GM12878 (cell line): ENCODE measurements around the gene TMEM170B. TPM values are rescaled to one million over a fixed set of nuclear protein-coding genes. Genes with fewer than 3 reads are reported as not detected.

Source experiments
- ATF7 ChIP-seq: fragments of 450-650 bp; IDR thresholded peaks from 2 replicates; pipeline ENCODE4 v1.6.1; 2016; ENCODE audit warnings: low read depth, mild to moderate bottlenecking
- BCL11A ChIP-seq: IDR thresholded peaks from 2 replicates; pipeline ENCODE4 v1.6.1; 2011; ENCODE audit warnings: low read depth, low read length
- BHLHE40 ChIP-seq, 2 experiments: fragments of 450-650 bp in 1 of 2; IDR thresholded peaks; 2 replicates each; pipeline ENCODE4 v1.6.1; 2011 to 2017; ENCODE audit warnings: low read depth in 2 of 2, borderline replicate concordance in 1 of 2, improper control_type of control experiment in 1 of 2, low read length in 1 of 2, mild to moderate bottlenecking in 1 of 2
- CHD1 ChIP-seq: IDR thresholded peaks from 2 replicates; pipeline ENCODE4 v1.6.1; 2012; ENCODE audit warnings: low read depth, low read length, improper control_type of control experiment
- CREB1 ChIP-seq: IDR thresholded peaks from 2 replicates; pipeline ENCODE4 v1.6.1; 2012; ENCODE audit warnings: low read depth, mild to moderate bottlenecking, inconsistent platforms
- CREM ChIP-seq: IDR thresholded peaks from 2 replicates; pipeline ENCODE4 v1.6.1; 2014; ENCODE audit warnings: antibody characterized with exemption, low read depth
- DPF2 ChIP-seq: fragments of 450-650 bp; IDR thresholded peaks from 2 replicates; pipeline ENCODE4 v1.6.1; 2017; ENCODE audit warnings: mild to moderate bottlenecking
- EED ChIP-seq: sonication (generic); IDR thresholded peaks from 2 replicates; pipeline ENCODE4 v1.6.1; 2016; ENCODE audit warnings: antibody characterized with exemption, low read depth
- GATAD2B ChIP-seq: fragments of 450-650 bp; conservative IDR thresholded peaks from 2 replicates; pipeline ENCODE4 v1.6.1; 2017; ENCODE audit warnings: low read depth, mild to moderate bottlenecking, moderate library complexity
- IKZF1 ChIP-seq: fragments of 450-650 bp; conservative IDR thresholded peaks from 2 replicates; pipeline ENCODE4 v1.6.1; 2017; ENCODE audit warnings: antibody characterized with exemption, mild to moderate bottlenecking
- IRF4 ChIP-seq: IDR thresholded peaks from 2 replicates; pipeline ENCODE4 v1.6.1; 2011; ENCODE audit warnings: low read depth, low read length
- JUND ChIP-seq: IDR thresholded peaks from 2 replicates; pipeline ENCODE4 v1.6.1; 2012; ENCODE audit warnings: low read depth, mild to moderate bottlenecking, low read length, improper control_type of control experiment, moderate library complexity
- MTA2 ChIP-seq: fragments of 450-650 bp; IDR thresholded peaks from 2 replicates; pipeline ENCODE4 v1.6.1; 2016; ENCODE audit warnings: low read depth, mild to moderate bottlenecking, moderate library complexity
- NFIC ChIP-seq: IDR thresholded peaks from 2 replicates; pipeline ENCODE4 v1.6.1; 2012; ENCODE audit warnings: low read depth, mild to moderate bottlenecking, inconsistent platforms, low read length, moderate library complexity
- NFYA ChIP-seq: IDR thresholded peaks from 2 replicates; pipeline ENCODE4 v1.6.1; 2011; ENCODE audit warnings: low read depth, mild to moderate bottlenecking, low read length, improper control_type of control experiment, borderline replicate concordance
- NR2F1 ChIP-seq: fragments of 450-650 bp; conservative IDR thresholded peaks from 2 replicates; pipeline ENCODE4 v1.6.1; 2017; ENCODE audit warnings: mild to moderate bottlenecking
- SP1 ChIP-seq: IDR thresholded peaks from one replicate; pipeline ENCODE4 v1.6.1; 2011; ENCODE audit warnings: low read depth, low read length
- SUZ12 ChIP-seq: fragments of 200-600 bp; sonication (generic); IDR thresholded peaks from one replicate; pipeline ENCODE4 v1.6.1; 2018; ENCODE audit warnings: antibody characterized with exemption, mild to moderate bottlenecking; ENCODE audit not compliant: unreplicated experiment
- TCF12 ChIP-seq: IDR thresholded peaks from 2 replicates; pipeline ENCODE4 v1.6.1; 2011; ENCODE audit warnings: low read depth, mild to moderate bottlenecking, low read length
- polyA plus RNA-seq, 11 experiments: library from polyadenylated mRNA; depleted of rRNA in 4 of 11; unstranded in 6 of 11; stranded (reverse) in 5 of 11; fragments of >200 nt; fragmentation: Nextera tagmentation in 4 of 11; fragmentation: Illumina TruSeq in 1 of 11; extraction: Ambion mirVana in 4 of 11; extraction: Trizol in 1 of 11; gene quantifications; 1 replicate in 1 of 11; 2 replicates in 10 of 11; pipeline versions ENCODE4 v1.2.1 to v1.2.3, GENCODE V29; 2011 to 2016; ENCODE audit warnings: inconsistent platforms in 2 of 11, missing spikeins in 2 of 11, low read depth in 1 of 11
- total RNA-seq, 4 experiments: library from RNA; depleted of rRNA in 3 of 4; stranded (reverse); fragments of >200 nt in 3 of 4; fragmentation: Illumina TruSeq in 1 of 4; extraction: Trizol in 1 of 4; gene quantifications; 2 replicates each; pipeline versions ENCODE4 v1.2.1 to v1.2.3, GENCODE V29; 2013 to 2021
- TF ChIP-seq, protein P1 (sequence below): IDR thresholded peaks from 2 replicates; pipeline ENCODE4 v1.6.1; 2012; ENCODE audit warnings: low read length, inconsistent platforms
- TF ChIP-seq, protein P2 (sequence below): fragments of 450-650 bp; IDR thresholded peaks from 2 replicates; pipeline ENCODE4 v1.6.1; 2016; ENCODE audit warnings: mild to moderate bottlenecking
- TF ChIP-seq, protein P3 (sequence below): IDR thresholded peaks from 2 replicates; pipeline ENCODE4 v1.6.1; 2011; ENCODE audit warnings: borderline replicate concordance, low read depth, mild to moderate bottlenecking, moderate library complexity, low read length; ENCODE audit not compliant: insufficient read depth, poor library complexity, severe bottlenecking

Gene TMEM170B
- total and polyA plus RNA-seq, 10 of the 15 experiments (the other 5 are each of a cell fraction or from before 2014, with no cell fraction given): 0.38 to 10.3 (median 4.2) TPM

DNA sequence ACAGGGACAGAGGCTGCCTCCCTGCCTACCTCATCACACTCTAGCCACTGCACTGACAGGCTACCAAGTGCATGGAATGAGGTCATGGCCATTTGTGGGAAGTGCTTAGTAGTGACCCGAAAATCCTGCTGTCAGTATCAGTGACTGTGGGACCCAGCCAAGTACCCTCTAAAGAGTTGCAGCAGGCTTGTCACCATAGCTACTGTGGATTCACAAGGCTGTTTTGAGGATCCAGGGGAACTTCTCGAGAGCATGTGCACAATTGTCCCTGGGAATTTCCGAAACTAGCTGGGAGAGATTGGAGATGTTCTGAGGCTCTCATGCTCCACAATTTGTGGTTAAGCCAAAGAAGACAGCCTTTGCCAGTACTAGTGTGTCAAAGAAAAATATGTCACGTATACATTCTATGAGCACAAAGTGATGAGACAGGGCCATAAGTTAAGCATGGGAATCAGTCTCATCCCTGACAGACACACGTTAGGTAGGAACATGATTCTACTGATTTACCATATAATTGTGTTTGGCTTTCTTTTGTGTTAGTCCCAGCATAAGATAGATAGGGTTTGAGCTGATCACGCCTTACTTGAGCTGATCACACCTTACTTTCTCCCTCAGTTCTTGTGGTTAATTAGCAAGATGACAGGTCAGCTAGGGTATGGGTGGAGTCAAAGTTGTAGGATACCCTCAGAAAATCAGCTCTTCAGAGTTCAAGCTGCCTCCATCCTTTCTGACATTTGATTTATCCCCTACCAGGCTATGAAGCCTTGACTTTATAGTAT lies 42.6 kb upstream of the TMEM170B start (continued):
- peak; percentile 77 for TF ChIP-seq IKZF1
- peak; percentile 75 for TF ChIP-seq CREB1
- TF ChIP-seq NFYA: no peak
- 0 out of 2 replicates have a peak, but pooled peaks have one; percentile 32 for TF ChIP-seq TCF12
- TF ChIP-seq, protein P1, sequence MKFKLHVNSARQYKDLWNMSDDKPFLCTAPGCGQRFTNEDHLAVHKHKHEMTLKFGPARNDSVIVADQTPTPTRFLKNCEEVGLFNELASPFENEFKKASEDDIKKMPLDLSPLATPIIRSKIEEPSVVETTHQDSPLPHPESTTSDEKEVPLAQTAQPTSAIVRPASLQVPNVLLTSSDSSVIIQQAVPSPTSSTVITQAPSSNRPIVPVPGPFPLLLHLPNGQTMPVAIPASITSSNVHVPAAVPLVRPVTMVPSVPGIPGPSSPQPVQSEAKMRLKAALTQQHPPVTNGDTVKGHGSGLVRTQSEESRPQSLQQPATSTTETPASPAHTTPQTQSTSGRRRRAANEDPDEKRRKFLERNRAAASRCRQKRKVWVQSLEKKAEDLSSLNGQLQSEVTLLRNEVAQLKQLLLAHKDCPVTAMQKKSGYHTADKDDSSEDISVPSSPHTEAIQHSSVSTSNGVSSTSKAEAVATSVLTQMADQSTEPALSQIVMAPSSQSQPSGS: peak; percentile 75; the same call in 1 of the 2 replicates
- TF ChIP-seq EED: peak; percentile 61; the same call in 1 of the 2 replicates
- TF ChIP-seq DPF2: no peak
- TF ChIP-seq, protein P2, sequence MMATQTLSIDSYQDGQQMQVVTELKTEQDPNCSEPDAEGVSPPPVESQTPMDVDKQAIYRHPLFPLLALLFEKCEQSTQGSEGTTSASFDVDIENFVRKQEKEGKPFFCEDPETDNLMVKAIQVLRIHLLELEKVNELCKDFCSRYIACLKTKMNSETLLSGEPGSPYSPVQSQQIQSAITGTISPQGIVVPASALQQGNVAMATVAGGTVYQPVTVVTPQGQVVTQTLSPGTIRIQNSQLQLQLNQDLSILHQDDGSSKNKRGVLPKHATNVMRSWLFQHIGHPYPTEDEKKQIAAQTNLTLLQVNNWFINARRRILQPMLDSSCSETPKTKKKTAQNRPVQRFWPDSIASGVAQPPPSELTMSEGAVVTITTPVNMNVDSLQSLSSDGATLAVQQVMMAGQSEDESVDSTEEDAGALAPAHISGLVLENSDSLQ: peak; percentile 21; the same call in 1 of the 2 replicates
- TF ChIP-seq BHLHE40 (IDR thresholded peaks at IDR 0.05; ENCODE audit: borderline replicate concordance in 1 of 2, low read depth in 2 of 2, low read length in 1 of 2): peak in 1 of 2 experiments; percentile 21; a peak in 1 of 4 replicates
- TF ChIP-seq BCL11A: peak; percentile 50; the same call in 1 of the 2 replicates
- TF ChIP-seq, protein P3, sequence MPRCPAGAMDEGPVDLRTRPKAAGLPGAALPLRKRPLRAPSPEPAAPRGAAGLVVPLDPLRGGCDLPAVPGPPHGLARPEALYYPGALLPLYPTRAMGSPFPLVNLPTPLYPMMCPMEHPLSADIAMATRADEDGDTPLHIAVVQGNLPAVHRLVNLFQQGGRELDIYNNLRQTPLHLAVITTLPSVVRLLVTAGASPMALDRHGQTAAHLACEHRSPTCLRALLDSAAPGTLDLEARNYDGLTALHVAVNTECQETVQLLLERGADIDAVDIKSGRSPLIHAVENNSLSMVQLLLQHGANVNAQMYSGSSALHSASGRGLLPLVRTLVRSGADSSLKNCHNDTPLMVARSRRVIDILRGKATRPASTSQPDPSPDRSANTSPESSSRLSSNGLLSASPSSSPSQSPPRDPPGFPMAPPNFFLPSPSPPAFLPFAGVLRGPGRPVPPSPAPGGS: peak; percentile 4
- TF ChIP-seq SUZ12: no peak
- peak; percentile 54; the same call in 1 of the 2 replicates for TF ChIP-seq NFIC
- TF ChIP-seq NR2F1: peak; percentile 71
- TF ChIP-seq ATF7: peak; percentile 76
- TF ChIP-seq CHD1: no peak
- TF ChIP-seq MTA2: peak; percentile 95
- no peak for TF ChIP-seq SP1
- TF ChIP-seq JUND: no peak
- TF ChIP-seq GATAD2B: 0 out of 2 replicates have a peak, but pooled peaks have one; percentile 17
- no peak; the same call in 1 of the 2 replicates for TF ChIP-seq IRF4
- TF ChIP-seq CREM: peak; percentile 45; the same call in 1 of the 2 replicates
- TF ChIP-seq, all 136 proteins: peak for 26
